Cardiac septum (tissue), 1 donor: ENCODE data around the gene FBH1. TPM values are rescaled to one million over a fixed set of nuclear protein-coding genes. Genes with fewer than 3 reads are reported as not detected.
"Not testable (repeated sequence)": the region's sequence is repeated elsewhere in the genome, so short reads cannot be mapped to it uniquely, and the experiment has no call there.

ENCODE experiments used
- DNase-seq: peaks from one replicate; pipeline ENCODE4 v3.0.0-alpha.2; 2020; ENCODE audit warnings: low spot score
- intact Hi-C: fragments of 100-400 bp; cut with DNase I; formaldehyde crosslinking; loops from one replicate; pipeline ENCODE4 v1.14.0; 2022
- total RNA-seq: library from RNA; stranded (reverse); fragmentation: NEBNext Ultra II Directional; extraction: Animal tissue kit (Norgen Biotek cat#: 25700); gene quantifications from one replicate; pipeline ENCODE4 v1.2.1, GENCODE V29; 2021
- donor health status: DM: no; HTN: no; CAD: no.

FBH1 gene
- total RNA-seq, 1 donor from 2014 or later: 73.8 TPM

DNA sequence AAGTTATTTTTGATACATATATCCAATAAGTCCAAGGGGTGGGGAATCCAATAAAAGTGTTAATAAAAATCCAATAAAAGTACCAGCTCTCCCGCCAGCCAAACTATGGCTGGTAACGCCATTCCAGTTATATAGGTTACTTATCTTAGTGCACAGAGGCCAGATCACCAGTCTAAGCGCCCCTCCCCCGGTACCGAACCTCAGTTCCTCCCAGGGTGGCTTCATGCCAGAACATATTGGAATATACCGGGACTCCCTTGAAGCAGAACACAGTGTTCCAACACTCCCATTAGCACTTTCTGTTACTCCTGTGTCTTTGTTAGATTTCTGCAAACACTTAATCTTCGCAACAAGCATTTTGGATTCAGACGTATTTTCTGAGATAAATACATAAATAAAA lies 7.5 kb downstream of the FBH1 start:
- DNase-seq: no peak
- intact Hi-C loops: no loop called here

DNA sequence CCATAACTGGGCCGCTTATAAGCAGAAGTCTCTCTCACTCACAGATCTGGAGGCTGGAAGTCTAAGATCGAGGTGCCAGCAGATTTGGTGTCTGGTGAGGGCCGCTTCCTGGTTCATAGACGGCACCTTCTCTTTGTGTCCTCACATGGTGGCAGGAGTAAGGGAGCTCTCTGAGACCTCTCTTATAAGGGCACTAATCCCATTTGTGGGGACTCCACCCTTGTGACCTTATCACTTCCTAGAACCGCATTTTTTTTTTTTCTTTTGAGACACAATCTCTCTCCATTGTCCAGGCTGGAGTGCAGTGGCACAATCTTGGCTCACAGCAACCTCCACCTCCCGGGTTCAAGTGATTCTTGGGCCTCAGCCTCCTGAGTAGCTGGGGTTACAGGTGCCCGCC lies 8.1 kb downstream of the FBH1 start:
- no peak for DNase-seq
- intact Hi-C loops: no loop called here

DNA sequence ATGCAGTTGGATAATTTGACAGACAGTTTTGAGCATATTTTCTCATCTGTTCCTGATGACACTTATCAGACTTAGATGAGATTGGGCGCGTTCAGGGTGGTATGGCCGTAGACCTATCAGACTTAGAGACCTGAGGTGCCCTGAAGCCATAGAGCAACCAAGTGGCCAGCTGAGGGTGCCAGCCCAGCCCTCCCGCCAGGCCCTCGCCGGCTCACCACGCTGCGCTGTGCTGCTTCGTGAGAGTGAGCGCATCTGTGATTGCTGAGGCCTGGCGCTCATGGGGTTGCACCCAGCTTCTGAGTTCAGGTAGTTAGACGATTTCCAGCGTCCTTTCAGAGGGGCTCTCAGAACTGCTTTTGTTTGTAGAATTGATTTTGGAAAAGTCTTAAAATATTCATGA lies 10.2 kb downstream of the FBH1 start:
- DNase-seq: no peak
- intact Hi-C loops: no loop called here

DNA sequence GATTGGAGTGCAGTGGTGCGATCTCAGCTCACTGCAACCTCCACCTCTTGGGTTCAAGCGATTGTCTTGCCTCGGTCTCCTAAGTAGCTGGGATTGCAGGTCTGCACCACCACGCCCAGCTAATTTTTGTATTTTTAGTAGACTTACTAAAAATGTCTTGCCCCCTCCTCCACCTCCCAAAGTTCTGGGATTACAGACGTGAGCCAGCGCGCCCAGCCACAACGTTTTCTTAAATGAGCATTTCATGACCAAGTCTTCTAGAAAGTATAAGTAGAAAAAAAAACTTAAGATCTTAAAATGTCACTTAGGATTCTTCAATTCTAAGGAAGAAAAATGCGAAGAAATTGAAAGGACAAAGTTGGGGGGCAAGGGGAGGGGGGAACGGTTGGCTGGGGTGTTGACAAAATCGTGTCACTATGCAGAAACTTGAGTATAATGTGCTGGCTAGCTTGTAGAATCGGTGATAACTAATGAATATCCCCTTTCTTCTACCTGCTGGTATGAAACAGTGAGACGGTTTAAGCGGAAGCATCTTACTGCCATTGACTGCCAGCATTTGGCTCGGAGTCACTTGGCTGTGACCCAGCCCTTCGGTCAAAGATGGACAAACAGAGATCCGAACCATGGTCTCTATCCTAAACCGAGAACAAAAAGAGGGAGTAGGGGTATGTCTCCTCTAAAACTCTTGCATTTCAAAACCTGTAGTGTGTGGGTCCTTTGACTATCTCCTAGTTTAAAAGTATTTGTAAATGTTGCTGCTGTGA lies 12.7 kb downstream of the FBH1 start:
- no peak for DNase-seq
- intact Hi-C loops: no loop called here

DNA sequence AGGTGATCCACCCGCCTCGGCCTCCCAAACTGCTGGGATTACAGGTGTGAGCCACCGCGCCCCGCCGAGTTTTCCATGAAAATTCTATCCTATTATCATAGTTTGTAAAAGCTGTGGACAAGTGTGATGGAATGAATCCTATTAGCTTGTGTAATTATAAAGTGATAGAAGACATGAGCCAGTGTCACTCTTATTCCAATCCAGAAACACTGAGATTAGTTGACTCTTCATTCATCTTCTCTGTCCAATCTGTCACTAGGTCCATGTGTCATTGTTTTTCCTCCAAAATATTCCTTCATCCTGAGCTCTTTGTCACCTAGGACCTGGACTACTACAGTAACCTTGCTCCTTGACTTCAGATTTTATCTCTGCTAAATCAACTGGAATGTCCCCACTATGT lies 13.5 kb downstream of the FBH1 start:
- no peak for DNase-seq
- intact Hi-C loops: no loop called here

DNA sequence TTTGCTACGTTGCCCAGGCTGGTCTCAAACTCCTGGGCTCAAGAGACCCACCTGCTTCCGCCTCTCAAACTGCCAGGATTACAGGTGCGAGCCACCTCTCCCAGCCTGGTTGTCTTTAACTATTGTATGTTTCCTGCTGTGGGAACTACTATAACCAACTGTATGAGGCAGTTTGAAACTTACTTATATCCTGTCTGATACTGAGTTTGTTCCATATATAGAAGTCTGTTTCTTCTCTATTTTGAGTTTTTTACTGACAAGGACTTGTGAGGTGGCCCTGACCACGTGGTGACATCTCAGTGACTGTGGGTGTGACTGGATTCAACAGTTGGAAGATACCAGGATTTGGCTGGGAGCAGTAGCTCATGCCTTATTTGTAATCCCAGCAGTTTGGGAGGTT lies 14.2 kb downstream of the FBH1 start:
- intact Hi-C loops: no loop called here
- DNase-seq: no peak

DNA sequence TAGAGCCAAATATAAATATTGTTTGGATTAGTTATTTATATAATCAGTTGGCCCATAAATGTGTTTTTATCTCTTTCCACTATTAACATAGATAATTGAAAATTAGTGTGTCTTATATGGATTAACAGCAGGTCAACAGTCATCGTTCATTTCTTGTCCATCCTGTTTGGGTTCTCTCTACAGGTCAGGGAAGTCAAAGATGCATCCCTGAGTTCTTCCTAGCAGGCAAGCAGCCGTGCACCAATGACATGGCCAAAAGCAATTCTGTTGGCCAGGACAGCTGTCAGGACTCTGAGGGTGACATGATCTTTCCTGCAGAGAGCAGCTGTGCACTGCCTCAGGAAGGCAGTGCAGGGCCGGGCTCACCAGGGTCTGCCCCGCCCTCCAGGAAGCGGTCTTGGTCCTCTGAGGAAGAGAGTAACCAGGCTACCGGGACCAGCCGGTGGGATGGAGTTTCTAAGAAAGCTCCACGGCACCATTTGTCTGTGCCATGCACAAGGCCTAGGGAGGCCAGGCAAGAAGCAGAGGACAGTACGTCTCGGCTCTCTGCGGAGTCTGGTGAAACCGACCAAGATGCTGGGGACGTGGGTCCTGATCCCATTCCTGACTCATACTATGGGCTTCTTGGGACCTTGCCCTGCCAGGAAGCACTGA lies 15.9 kb downstream of the FBH1 start:
- intact Hi-C loops: no loop called here

DNA sequence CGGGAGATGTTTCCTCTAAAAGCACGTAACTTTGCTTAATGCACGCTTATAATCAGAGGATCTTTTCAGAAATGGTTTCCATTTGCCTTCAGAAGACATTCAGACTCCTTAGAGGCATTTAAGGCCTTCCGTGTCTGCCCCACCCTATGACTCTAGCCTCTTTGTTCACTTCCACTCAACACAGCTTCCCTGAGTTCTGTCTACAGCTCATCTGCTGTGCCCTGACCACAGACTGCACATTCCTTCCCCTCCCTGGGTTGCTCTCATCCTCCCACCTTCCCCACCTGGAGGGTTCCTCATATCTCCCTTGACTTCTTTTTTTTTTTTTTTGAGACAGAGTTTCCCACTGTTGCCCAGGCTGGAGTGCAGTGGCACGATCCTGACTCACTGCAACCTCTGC lies 16.6 kb downstream of the FBH1 start:
- intact Hi-C loops: no loop called here
- DNase-seq: no peak

More for the DNA sequence above, 15.9 kb downstream of the FBH1 start:
- DNase-seq: no peak

DNA sequence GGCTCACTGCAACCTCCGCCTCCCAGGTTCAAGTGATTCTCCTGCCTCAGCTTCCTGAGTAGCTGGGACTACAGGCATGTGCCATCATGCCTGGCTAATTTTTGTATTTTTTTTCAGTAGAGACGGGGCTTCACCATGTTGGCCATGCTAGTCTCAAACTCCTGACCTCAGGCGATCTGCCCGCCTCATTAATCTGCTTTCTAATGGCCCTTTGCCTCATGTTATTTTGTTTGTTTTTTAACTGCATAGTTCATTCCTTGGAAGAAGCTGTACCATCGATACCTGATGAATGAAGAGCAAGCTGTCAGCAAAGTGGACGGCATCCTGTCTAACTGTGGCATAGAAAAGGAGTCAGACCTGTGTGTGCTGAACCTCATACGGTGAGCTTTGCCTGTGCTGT lies 18.6 kb downstream of the FBH1 start:
- intact Hi-C loops, DNase-seq: not testable (repeated sequence)

DNA sequence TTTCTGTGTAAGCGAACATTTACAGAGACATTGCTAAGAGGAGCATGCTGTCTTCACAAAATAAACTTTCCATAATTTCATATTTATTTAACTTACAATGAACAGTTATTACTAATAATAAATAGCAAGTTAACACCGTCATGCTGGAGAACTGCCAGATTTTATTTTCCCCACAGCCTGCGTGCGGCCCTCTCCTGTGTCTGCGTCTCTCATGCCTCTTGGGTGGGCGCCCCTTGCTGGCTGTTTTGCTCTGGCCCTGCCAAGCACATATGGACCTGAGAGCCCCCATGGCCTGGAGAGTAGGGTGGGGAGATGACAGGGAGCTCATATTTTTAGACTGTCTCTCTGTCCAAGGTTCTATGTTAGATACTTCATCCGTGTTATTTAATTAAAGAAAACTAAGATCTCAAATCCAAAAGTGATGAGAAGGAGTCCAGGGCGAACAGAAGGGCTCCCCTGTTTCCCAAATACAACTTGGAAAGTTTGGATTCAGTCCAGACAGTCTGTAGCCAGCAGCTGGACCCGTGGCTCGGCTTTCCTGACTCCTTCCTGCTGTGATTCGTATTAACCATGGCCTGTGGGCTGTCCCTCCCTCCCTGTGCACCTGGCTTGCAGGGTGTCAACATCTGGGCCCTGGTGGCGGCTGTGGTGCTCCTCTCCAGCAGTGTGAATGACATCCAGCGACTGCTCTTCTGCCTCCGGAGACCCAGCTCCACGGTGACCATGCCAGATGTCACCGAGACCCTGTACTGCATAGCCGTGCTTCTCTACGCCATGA lies 20.5 kb downstream of the FBH1 start:
- DNase-seq: no peak
- intact Hi-C loops: no loop called here

DNA sequence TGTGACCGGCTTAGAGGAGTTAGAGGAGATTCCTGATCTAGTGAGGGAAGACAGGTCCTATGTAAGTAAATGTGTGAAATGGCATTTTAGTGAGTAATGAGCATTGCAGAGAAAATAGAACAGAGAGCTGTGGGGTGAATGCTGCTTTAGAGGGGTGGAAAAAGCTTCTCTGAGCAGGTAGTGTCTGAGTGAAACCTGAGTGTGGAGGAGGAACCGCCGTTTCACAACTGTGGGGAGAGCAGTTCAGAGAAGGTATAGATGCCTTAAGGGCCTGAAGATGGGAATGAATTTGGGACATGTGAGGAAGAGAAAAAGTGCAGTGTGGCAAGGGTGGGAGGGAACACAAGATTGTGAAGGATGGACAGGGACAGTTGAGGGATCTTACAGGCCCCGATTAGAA lies 21.6 kb downstream of the FBH1 start:
- DNase-seq: no peak
- intact Hi-C loops: no loop called here

DNA sequence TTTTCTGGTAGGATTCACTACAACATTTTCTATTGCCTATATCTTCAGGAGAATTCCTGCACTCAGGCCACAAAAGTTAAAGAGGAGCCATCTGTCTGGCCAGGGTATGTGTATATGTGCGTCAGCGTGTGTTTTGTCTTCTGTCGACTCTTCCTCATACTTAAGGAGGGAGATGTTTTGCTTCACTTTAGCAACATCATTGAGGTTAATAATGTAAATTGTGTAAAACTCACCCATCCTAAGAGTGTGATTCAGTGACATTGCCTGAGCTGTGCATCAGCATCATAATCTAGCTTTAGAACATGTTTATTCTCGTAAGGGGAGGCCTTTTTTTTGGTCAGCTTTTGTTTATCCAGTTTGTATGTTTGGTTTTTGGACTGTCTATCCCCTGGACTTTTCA lies 23.7 kb downstream of the FBH1 start:
- DNase-seq: no peak
- intact Hi-C loops: no loop called here

DNA sequence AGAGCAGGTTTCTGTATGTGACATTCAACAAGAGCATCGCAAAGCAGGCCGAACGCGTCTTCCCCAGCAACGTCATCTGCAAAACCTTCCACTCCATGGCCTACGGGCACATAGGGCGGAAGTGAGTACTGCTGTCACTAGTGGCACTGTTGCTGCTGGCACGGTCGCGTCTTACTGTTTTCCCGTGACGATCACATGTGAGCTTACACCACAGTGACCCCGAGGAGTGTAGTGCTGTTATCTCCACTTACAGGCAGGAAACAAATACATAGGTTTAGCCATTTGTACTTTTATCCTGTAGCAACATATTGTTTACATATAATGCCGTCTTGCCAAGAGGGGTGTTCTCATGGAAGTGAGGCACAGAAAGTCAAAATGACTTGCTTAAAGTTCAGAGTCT lies 25.4 kb downstream of the FBH1 start:
- DNase-seq: no peak
- intact Hi-C loops: no loop called here

DNA sequence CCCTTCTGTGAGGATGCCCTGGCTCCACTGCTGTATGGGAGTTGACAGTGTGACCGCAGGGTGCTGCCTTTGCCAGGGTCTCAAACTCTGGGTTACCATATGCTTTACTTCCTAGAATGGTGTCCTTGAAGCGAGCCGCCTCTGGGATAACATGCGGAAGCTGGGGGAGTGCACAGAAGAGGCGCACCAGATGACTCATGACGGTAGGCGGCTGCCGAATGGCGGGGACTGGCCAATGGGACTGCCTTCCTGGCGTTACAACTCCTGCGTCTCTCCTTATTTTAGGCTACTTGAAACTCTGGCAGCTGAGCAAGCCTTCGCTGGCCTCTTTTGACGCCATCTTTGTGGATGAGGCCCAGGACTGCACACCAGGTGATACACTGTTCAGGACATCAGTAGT lies 27.3 kb downstream of the FBH1 start:
- DNase-seq: no peak
- intact Hi-C loops: no loop called here

DNA sequence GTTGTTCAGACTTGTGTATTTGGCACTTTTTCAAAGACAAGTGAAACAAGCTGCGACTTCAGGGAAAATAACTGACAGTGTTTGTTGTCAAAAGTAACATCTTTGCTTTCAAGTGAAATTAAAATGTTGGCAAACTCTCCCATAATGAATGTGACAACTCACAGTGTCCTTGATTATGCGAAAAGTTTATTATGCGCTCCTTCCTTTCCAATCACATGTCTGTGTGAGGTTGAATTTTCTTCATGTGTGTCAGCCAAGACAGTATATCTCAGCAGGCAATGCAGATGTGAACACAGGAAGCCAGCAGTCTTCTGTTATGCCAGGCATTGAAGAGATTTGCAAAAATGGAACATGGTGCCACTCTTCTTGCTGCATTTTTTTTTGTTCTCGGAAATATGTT lies 28.7 kb downstream of the FBH1 start:
- intact Hi-C loops: no loop called here

DNA sequence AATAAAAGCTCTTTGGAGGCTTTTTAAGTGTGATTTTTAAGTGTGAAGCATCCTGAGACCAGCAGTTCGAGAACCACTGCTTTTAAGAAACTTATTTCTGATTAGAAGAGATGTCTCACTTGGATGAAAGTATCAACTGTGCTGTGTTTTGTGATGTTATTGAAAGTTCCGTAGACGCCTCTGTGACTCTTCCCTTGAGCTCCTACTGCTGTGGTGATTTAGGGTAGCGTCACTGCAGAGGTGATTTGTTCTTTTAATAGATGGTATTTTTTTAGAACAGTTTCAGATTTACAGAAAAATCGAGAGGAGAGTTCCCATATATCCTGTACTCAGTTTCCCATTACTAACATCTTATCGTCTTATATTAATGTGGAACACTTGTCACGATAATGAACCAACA lies 29.5 kb downstream of the FBH1 start:
- intact Hi-C loops: no loop called here

More for the DNA sequence above, 28.7 kb downstream of the FBH1 start:
- no peak for DNase-seq

DNA sequence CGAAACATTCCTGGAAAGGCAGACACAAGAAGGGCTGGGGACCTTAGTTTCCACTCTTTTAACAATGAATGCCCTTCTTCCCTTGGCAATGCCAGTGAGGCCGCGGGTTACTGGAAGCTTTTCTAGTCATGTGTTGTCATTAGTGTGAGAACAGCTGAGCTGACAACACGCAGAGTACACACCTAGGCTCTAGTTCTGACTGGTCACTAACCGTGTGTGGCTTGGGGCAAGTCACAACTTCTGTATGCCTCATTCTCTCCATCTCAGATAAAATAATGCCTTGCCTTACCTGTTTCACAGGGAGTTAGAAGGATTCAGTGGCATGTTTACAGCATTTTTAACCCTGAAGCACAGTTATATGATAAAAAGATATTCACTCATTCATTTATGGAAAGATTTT lies 31.7 kb downstream of the FBH1 start:
- DNase-seq: no peak
- intact Hi-C loops: no loop called here

More for the DNA sequence above, 29.5 kb downstream of the FBH1 start:
- DNase-seq: no peak

DNA sequence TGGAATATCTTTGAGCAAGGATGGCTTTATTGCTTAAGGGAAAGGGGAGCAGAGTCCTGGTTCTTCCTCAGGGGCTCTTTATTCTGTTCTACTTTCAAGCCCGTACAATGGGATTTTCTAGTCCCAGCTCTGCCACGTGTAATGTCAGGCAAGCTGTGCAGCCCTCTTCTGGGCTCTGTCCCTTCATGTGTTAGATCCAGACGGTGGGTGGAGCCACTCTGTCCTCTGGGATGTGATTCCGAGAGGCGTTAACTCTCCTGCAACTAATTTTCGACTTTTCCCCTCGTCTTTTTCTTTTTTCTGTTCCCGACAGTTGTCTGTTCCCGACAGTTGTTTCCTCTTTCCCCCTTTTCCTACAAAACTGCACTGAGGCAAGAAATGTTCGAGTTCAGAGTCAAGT lies 34.8 kb downstream of the FBH1 start:
- DNase-seq: no peak

DNA sequence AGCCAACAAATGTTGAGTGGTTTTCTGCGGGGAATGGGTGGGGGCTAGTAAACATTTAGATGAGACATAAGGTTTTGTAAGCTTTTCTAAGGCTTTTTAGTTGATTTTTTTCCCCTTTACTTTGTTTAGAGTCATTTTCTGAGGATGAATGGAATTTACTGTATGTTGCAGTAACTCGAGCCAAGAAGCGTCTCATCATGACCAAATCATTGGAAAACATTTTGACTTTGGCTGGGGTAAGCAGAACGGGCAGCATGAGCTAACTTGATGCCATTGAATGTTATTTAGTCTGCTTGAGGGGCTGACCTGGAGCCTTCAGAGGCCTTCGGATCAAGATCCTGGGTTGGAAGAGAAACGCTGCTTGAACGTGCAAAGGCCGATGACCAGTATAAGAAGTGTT lies 37.3 kb downstream of the FBH1 start:
- intact Hi-C loops: no loop called here
- DNase-seq: no peak

More for the DNA sequence above, 34.8 kb downstream of the FBH1 start:
- intact Hi-C loops: no loop called here

DNA sequence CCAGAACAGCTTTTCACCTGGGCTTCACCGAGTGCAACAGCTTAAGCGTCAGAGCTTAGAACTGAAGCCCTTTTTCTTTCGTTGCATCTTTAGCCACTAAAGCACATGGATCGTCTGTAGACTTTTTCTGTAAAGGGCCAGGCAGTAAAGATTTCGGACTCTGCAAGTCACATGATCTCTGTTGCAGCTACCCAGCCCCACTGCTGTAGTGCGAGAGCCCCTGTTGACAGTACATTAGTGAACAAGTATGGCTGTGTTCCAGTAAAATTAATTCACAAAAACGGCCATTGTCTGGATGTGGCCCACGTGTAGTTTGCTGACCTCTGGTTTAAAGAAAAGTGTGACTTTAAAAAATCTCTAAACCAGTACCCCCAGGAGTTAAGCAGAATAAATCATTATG lies 39.4 kb downstream of the FBH1 start:
- intact Hi-C loops: no loop called here
- no peak for DNase-seq

DNA sequence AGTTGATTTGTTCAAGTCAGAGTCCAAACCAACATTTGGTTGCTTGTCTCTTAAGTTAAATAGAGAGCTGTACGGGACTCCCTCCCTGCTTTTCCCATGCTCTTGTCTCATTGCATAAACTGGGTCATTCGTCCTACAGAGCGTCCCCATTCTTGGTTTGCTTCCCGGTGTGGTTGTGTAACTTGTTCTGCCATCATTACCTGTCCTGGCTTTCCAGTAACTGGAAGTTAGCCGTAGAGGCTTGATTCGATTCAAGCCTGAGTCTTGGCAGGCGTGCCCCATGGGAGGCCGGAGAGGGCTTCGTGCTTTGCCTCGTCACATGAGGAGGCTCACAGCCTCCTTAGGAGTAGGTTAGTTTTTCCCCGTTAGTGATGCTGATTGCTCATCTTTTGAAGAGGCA lies 40.2 kb downstream of the FBH1 start:
- intact Hi-C loops: no loop called here
- DNase-seq: no peak
